Stomach (tissue), 4 donors: ENCODE measurements around the gene TNRC6B.

Source experiments
- EP300 ChIP-seq: sonication (generic); formaldehyde crosslinking; IDR thresholded peaks from one replicate; pipeline ENCODE4 v1.6.1; 2017; ENCODE audit warnings: antibody characterized with exemption
- POLR2A ChIP-seq, 4 donors: fragments of 450-650 bp; IDR thresholded peaks; one replicate each; pipeline ENCODE4 v1.6.1; 2016; ENCODE audit warnings: antibody characterized with exemption in 4 of 4, control low read depth in 2 of 4, mild to moderate bottlenecking in 1 of 4, moderate library complexity in 1 of 4
- POLR2AphosphoS5 ChIP-seq, 3 donors: sonication (generic); formaldehyde crosslinking; IDR thresholded peaks; one replicate each; pipeline ENCODE4 v1.6.1; 2016; ENCODE audit warnings: antibody characterized with exemption in 3 of 3
- TF ChIP-seq, protein P1 (sequence below), 7 experiments: fragments of 450-650 bp in 4 of 7; fragments of 200-600 bp in 3 of 7; sonication (generic) in 3 of 7; IDR thresholded peaks; one replicate each; pipeline ENCODE4 v1.5.1; 2016 to 2019; ENCODE audit warnings: antibody characterized with exemption in 7 of 7, control low read depth in 2 of 7, mild to moderate bottlenecking in 1 of 7

DNA sequence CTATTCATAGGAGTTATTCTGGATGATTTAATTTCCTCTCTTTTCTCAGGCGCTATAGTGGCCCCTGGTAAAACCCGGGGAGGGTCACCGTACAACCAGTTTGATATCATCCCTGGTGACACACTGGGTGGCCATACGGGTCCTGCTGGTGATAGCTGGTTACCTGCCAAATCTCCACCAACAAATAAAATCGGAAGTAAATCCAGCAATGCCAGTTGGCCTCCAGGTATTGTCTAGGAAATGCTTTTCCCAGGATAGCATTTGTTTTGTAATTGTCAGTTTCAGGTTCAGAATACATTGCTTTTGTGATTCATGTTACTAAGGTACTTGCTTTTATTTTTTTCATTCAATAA, 133.0 kb downstream of the TNRC6B start:
- TF ChIP-seq POLR2A (IDR thresholded peaks at IDR 0.05) (no peak), POLR2AphosphoS5 (IDR thresholded peaks at IDR 0.05) (no peak), EP300 (no peak)
- TF ChIP-seq, protein P1, sequence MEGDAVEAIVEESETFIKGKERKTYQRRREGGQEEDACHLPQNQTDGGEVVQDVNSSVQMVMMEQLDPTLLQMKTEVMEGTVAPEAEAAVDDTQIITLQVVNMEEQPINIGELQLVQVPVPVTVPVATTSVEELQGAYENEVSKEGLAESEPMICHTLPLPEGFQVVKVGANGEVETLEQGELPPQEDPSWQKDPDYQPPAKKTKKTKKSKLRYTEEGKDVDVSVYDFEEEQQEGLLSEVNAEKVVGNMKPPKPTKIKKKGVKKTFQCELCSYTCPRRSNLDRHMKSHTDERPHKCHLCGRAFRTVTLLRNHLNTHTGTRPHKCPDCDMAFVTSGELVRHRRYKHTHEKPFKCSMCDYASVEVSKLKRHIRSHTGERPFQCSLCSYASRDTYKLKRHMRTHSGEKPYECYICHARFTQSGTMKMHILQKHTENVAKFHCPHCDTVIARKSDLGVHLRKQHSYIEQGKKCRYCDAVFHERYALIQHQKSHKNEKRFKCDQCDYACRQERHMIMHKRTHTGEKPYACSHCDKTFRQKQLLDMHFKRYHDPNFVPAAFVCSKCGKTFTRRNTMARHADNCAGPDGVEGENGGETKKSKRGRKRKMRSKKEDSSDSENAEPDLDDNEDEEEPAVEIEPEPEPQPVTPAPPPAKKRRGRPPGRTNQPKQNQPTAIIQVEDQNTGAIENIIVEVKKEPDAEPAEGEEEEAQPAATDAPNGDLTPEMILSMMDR (IDR thresholded peaks at IDR 0.05) = no peak
